GM12878 (cell line): ENCODE measurements around the gene ESRP2. TPM values are rescaled to one million over a fixed set of nuclear protein-coding genes. Genes with fewer than 3 reads are reported as not detected.
A peak's percentile ranks its signal among the peaks of the same experiment; 100 is the strongest.

Experiments
- ATAC-seq: fragments of 200-7000 bp; cut with Tn5 transposase; 3 replicates; pipeline ENCODE4 v1.9.1; 2020; ENCODE audit warnings: mild to moderate bottlenecking, moderate library complexity
- BruUV-seq: library from RNA; stranded (reverse); fragments of 400-500 nt; replicated peaks from 2 replicates; lab custom pipeline; 2021; lab: Mats Ljungman, UMichigan
- CTCF ChIA-PET: fragments of 300-600 bp; sonication (Branson Sonifier 250); formaldehyde crosslinking; extraction: SDS; loops from one replicate; lab custom pipeline; 2021; ENCODE audit warnings: inconsistent platforms; lab: Yijun Ruan, JAX
- POLR2A ChIA-PET: fragments of 350-600 bp; formaldehyde crosslinking; extraction: SDS; loops from one replicate; lab custom pipeline; 2021; ENCODE audit warnings: inconsistent platforms; lab: Charles Lee
- RAD21 ChIA-PET: fragments of 300-600 bp; sonication (Branson Sonifier 250); formaldehyde crosslinking; loops from one replicate; lab custom pipeline; 2023; ENCODE audit warnings: antibody characterized with exemption; ENCODE audit not compliant: unreplicated experiment; lab: Charles Lee
- SMC1A ChIA-PET: fragments of 300-600 bp; sonication (Branson Sonifier 250); formaldehyde crosslinking; loops from one replicate; lab custom pipeline; 2023; ENCODE audit not compliant: unreplicated experiment, uncharacterized antibody; lab: Charles Lee
- DNase-seq: peaks from one replicate; pipeline ENCODE4 v3.0.0-alpha.2; 2011; ENCODE audit warnings: low read depth, low spot score
- FAIRE-seq: peaks from 3 replicates; lab custom pipeline; 2011; peaks lifted over from hg19 to GRCh38; lab: Jason Lieb, UNC
- H2AFZ ChIP-seq: 2 replicates; pipeline ENCODE4 v1.6.0; 2011; ENCODE audit warnings: low read depth, low read length, control low read depth; ENCODE audit not compliant: control insufficient read depth
- H3K27ac ChIP-seq: 2 replicates; pipeline ENCODE4 v1.5.1; 2011; ENCODE audit warnings: control low read depth; ENCODE audit not compliant: control insufficient read depth, insufficient read depth
- H3K27me3 ChIP-seq, 2 experiments: replicated peaks in 1 of 2; 2 replicates each; pipeline versions ENCODE4 v1.6.0 to v1.6.1; 2011; ENCODE audit warnings: low read length in 1 of 2; ENCODE audit not compliant: control insufficient read depth in 2 of 2, insufficient read depth in 2 of 2
- H3K36me3 ChIP-seq, 2 experiments: 2 replicates each; pipeline ENCODE4 v1.5.1; 2011; ENCODE audit warnings: low read length in 1 of 2; ENCODE audit not compliant: control insufficient read depth in 2 of 2, insufficient read depth in 2 of 2
- H3K4me1 ChIP-seq: 2 replicates; pipeline ENCODE4 v1.6.1; 2011; ENCODE audit warnings: mild to moderate bottlenecking, low read length, moderate library complexity, mixed read lengths; ENCODE audit not compliant: control insufficient read depth, insufficient read depth
- H3K4me2 ChIP-seq: 2 replicates; pipeline ENCODE4 v1.6.0; 2011; ENCODE audit warnings: control low read depth; ENCODE audit not compliant: control insufficient read depth, insufficient read depth
- H3K4me3 ChIP-seq: fragments of 200-600 bp; sonication (generic); 2 replicates; pipeline ENCODE4 v1.5.1; 2016
- H3K79me2 ChIP-seq: 2 replicates; pipeline ENCODE4 v1.6.0; 2011; ENCODE audit warnings: low read length; ENCODE audit not compliant: control insufficient read depth, insufficient read depth
- H3K9ac ChIP-seq: 2 replicates; pipeline ENCODE4 v1.8.0; 2011; ENCODE audit warnings: low read length, control low read depth, mixed read lengths; ENCODE audit not compliant: control insufficient read depth, insufficient read depth
- H3K9me3 ChIP-seq: replicated peaks from 3 replicates; pipeline ENCODE4 v1.5.1; 2011; ENCODE audit warnings: mild to moderate bottlenecking, low read length; ENCODE audit not compliant: control insufficient read depth, insufficient read depth
- H4K20me1 ChIP-seq: 2 replicates; pipeline ENCODE4 v1.6.0; 2011; ENCODE audit not compliant: control insufficient read depth, insufficient read depth
- BHLHE40 ChIP-seq, 2 experiments: fragments of 450-650 bp in 1 of 2; IDR thresholded peaks; 2 replicates each; pipeline ENCODE4 v1.6.1; 2011 to 2017; ENCODE audit warnings: low read depth in 2 of 2, borderline replicate concordance in 1 of 2, improper control_type of control experiment in 1 of 2, low read length in 1 of 2, mild to moderate bottlenecking in 1 of 2
- GABPA ChIP-seq: IDR thresholded peaks from 2 replicates; pipeline ENCODE4 v1.6.1; 2014; ENCODE audit warnings: antibody characterized with exemption, low read depth, mild to moderate bottlenecking, inconsistent platforms
- STAT1 ChIP-seq: fragments of 450-650 bp; conservative IDR thresholded peaks from 2 replicates; pipeline ENCODE4 v1.6.1; 2014; ENCODE audit warnings: antibody characterized with exemption, mild to moderate bottlenecking
- TAF1 ChIP-seq: IDR thresholded peaks from 2 replicates; pipeline ENCODE4 v1.6.1; 2011; ENCODE audit warnings: mild to moderate bottlenecking, low read depth, low read length, borderline replicate concordance
- TARDBP ChIP-seq: IDR thresholded peaks from 2 replicates; pipeline ENCODE4 v1.6.1; 2016; ENCODE audit warnings: borderline replicate concordance
- TBL1XR1 ChIP-seq: IDR thresholded peaks from 2 replicates; pipeline ENCODE4 v1.6.1; 2012; ENCODE audit warnings: low read depth, low read length, improper control_type of control experiment
- ZNF384 ChIP-seq: IDR thresholded peaks from 2 replicates; pipeline ENCODE4 v1.6.1; 2012; ENCODE audit warnings: low read depth, mild to moderate bottlenecking, low read length, improper control_type of control experiment, borderline replicate concordance
- WGBS: methylation state at CpG from one replicate; pipeline ENCODE4 v1.1.6; 2016; ENCODE audit warnings: low lambda C conversion rate; ENCODE audit not compliant: insufficient replicate concordance, insufficient coverage; ENCODE audit errors: missing lambda C conversion rate; 5-methylcytosine and 5-hydroxymethylcytosine counted together
- in situ Hi-C: fragments of 300-500 bp; cut with MboI; formaldehyde crosslinking; loops from 9 replicates; pipeline ENCODE4 v1.14.3; 2018; ENCODE audit warnings: mixed read lengths
- intact Hi-C: fragments of 100-400 bp; cut with micrococcal nuclease; formaldehyde crosslinking; loops from one replicate; pipeline ENCODE4 v1.14.2; 2022; ENCODE audit not compliant: unreplicated experiment
- polyA plus RNA-seq, 11 experiments: library from polyadenylated mRNA; depleted of rRNA in 4 of 11; unstranded in 6 of 11; stranded (reverse) in 5 of 11; fragments of >200 nt; fragmentation: Nextera tagmentation in 4 of 11; fragmentation: Illumina TruSeq in 1 of 11; extraction: Ambion mirVana in 4 of 11; extraction: Trizol in 1 of 11; gene quantifications; 1 replicate in 1 of 11; 2 replicates in 10 of 11; pipeline versions ENCODE4 v1.2.1 to v1.2.3, GENCODE V29; 2011 to 2016; ENCODE audit warnings: inconsistent platforms in 2 of 11, missing spikeins in 2 of 11, low read depth in 1 of 11
- total RNA-seq, 4 experiments: library from RNA; depleted of rRNA in 3 of 4; stranded (reverse); fragments of >200 nt in 3 of 4; fragmentation: Illumina TruSeq in 1 of 4; extraction: Trizol in 1 of 4; gene quantifications; 2 replicates each; pipeline versions ENCODE4 v1.2.1 to v1.2.3, GENCODE V29; 2013 to 2021

The ESRP2 gene
- total and polyA plus RNA-seq, 10 of the 15 experiments (the other 5 are each of a cell fraction or from before 2014, with no cell fraction given) = 0.04 to 0.64 (median 0.08) TPM; not detected in 3

- Histone ChIP-seq H3K79me2 (no peaks in the 10 kb centered on the region), H3K36me3 (peaks cover 1 to 3% of the 10 kb centered on the region in 2 experiments; a peak in 2 of 4 replicates), H3K4me3 (no peak overlapping the region), H3K4me2 (no peak overlapping the region), H3K27ac (no peak overlapping the region), H4K20me1 (no peaks in the 10 kb centered on the region), H3K9ac (no peak overlapping the region), H3K9me3 (no peaks in the 10 kb centered on the region), H3K4me1 (peaks cover 9% of the 10 kb centered on the region), H2AFZ (no peak overlapping the region), H3K27me3 (no peaks in the 10 kb centered on the region)
- ChIA-PET SMC1A (interaction anchor here (1.9 to 2.6 kb wide), 2 partner anchors 10 to 77 kb away, joined by 10 to 13 read pairs; no protein-coding TSS in a partner anchor), CTCF (interaction anchor here (1.6 to 3.4 kb wide), 4 partner anchors 10 to 77 kb away, joined by 11 to 25 read pairs (median 16); partner anchors contain the start of gene SLC7A6), RAD21 (interaction anchor here (0.9 to 2.4 kb wide), 4 partner anchors 10 to 77 kb away, joined by 3 to 8 read pairs (median 6); no protein-coding TSS in a partner anchor), POLR2A (interaction anchor here (0.6 to 1.7 kb wide), 7 partner anchors 14 to 278 kb away, joined by 3 to 7 read pairs (median 4); no protein-coding TSS in a partner anchor)
- WGBS = 53% methylated on average over 5 of the region's 5 CpGs
- no TSS peak for BruUV-seq
- TF ChIP-seq STAT1 (no peak), TARDBP (no peak), GABPA (no peak), TBL1XR1 (no peak), ZNF384 (no peak), BHLHE40 (IDR thresholded peaks at IDR 0.05; ENCODE audit: borderline replicate concordance in 1 of 2, low read depth in 2 of 2, low read length in 1 of 2) (no peak), TAF1 (no peak)
- DNase-seq (no peak), FAIRE-seq (no peak), ATAC-seq (peak; percentile 16; the same call in 1 of the 3 replicates)
- intact Hi-C loops = no loop called here
- in situ Hi-C loops = no loop called here
These were observed 15.9 kb upstream of the ESRP2 start for GRCh38 chr16:68251832-68252231.
